A673 (cell line): ENCODE data around the gene NR6A1. TPM values are rescaled to one million over a fixed set of nuclear protein-coding genes. Genes with fewer than 3 reads are reported as not detected.

ENCODE experiments used
- BruUV-seq: library from RNA; stranded (reverse); fragments of 400-500 nt; replicated peaks from 2 replicates; lab custom pipeline; 2021; lab: Mats Ljungman, UMichigan
- CTCF ChIA-PET: fragments of 300-600 bp; sonication (Branson Sonifier 250); formaldehyde crosslinking; loops from one replicate; lab custom pipeline; 2022; ENCODE audit warnings: antibody characterized with exemption; lab: Charles Lee
- POLR2A ChIA-PET: fragments of 300-600 bp; sonication (Branson Sonifier 250); formaldehyde crosslinking; loops from one replicate; lab custom pipeline; 2022; ENCODE audit warnings: antibody characterized with exemption; ENCODE audit not compliant: low non-redundant PET; lab: Charles Lee
- DNase-seq: peaks from one replicate; pipeline ENCODE4 v3.0.0-alpha.2; 2015; ENCODE audit warnings: low spot score
- H3K27ac ChIP-seq: fragments of 200-600 bp; sonication (generic); 2 replicates; pipeline ENCODE4 v1.5.1; 2016; ENCODE audit warnings: mixed run types, low read depth, mild to moderate bottlenecking, mixed read lengths, antibody characterized with exemption, low read length; ENCODE audit not compliant: poor library complexity, severe bottlenecking
- H3K27me3 ChIP-seq: fragments of 200-600 bp; sonication (generic); replicated peaks from 2 replicates; pipeline ENCODE4 v1.6.1; 2017; ENCODE audit warnings: mixed run types, low read depth, mild to moderate bottlenecking, mixed read lengths, antibody characterized with exemption, low read length; ENCODE audit not compliant: insufficient read depth, poor library complexity
- H3K36me3 ChIP-seq: fragments of 200-600 bp; sonication (generic); 2 replicates; pipeline ENCODE4 v1.6.1; 2016; ENCODE audit warnings: mixed run types, mild to moderate bottlenecking, mixed read lengths, antibody characterized with exemption, low read length; ENCODE audit not compliant: insufficient read depth, poor library complexity, severe bottlenecking
- H3K4me1 ChIP-seq: fragments of 200-600 bp; sonication (generic); 2 replicates; pipeline ENCODE4 v1.6.1; 2017; ENCODE audit warnings: mixed run types, mild to moderate bottlenecking, mixed read lengths, antibody characterized with exemption, low read length; ENCODE audit not compliant: insufficient read depth, poor library complexity, severe bottlenecking
- H3K4me3 ChIP-seq: fragments of 200-600 bp; sonication (generic); 2 replicates; pipeline ENCODE4 v1.5.1; 2016; ENCODE audit warnings: low read depth, mixed run types, mild to moderate bottlenecking, mixed read lengths, low read length; ENCODE audit not compliant: poor library complexity, severe bottlenecking
- H3K9me3 ChIP-seq: fragments of 200-600 bp; sonication (generic); 2 replicates; pipeline ENCODE4 v1.6.1; 2016; ENCODE audit warnings: mixed run types, low read depth, mild to moderate bottlenecking, mixed read lengths, antibody characterized with exemption, low read length; ENCODE audit not compliant: poor library complexity, severe bottlenecking
- EZH2 ChIP-seq: fragments of 200-600 bp; sonication (generic); IDR thresholded peaks from 2 replicates; pipeline ENCODE4 v1.6.1; 2017; ENCODE audit warnings: borderline replicate concordance, low read depth, mild to moderate bottlenecking, mixed read lengths, antibody characterized with exemption, low read length; ENCODE audit not compliant: poor library complexity, severe bottlenecking
- intact Hi-C: fragments of 100-400 bp; cut with micrococcal nuclease; formaldehyde crosslinking; loops from one replicate; pipeline ENCODE4 v1.10.0; 2022; ENCODE audit not compliant: unreplicated experiment
- total RNA-seq: library from RNA; stranded (reverse); gene quantifications from 2 replicates; pipeline ENCODE4 v1.2.3, GENCODE V29; 2021
- TF ChIP-seq, protein P1 (sequence below): fragments of 300-800, 200-600 bp; sonication (generic); conservative IDR thresholded peaks from 2 replicates; pipeline ENCODE4 v1.5.1; 2017; ENCODE audit warnings: low read depth, mild to moderate bottlenecking, antibody characterized with exemption, low read length, moderate library complexity, mixed read lengths

Gene NR6A1
- total RNA-seq, 1 experiment from 2014 or later, result 5.3 TPM

DNA sequence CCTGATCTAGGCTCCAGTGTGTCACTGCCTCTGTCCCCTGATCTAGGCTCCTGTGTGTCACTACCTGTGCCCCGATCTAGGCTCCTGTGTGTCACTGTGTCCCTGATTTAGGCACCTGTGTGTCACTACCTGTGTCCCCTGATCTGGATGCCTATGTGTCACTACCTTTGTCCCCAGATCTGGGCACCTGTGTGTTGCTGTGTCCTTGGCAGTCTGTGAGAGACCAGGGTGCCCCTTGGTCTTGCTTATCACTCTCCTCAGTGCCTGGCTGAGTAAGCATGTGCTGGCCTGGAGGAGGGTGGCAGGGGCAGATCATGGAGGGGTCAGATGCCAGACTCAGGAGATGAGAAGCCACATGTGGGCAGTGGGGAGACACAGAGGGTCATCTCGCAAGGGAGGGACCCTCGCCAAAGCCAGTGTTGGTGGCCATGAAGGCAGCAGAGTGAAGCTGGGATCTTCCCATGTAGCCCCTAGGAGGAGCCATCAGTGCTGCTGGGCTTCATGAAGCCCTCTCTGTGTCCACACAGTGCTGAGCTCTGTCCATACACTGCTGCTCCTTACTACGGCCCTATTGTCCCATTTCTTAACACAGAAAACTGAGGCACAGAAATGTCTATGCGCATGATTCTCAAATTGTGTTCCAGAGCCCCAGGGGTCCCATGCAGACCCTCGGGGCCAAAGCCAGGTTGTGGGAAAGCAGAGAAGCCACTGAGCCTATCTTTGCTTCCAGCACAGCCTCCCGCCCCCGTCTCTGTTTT, 21.3 kb upstream of the NR6A1 start:
- H3K4me1 ChIP-seq, result no peaks in the 10 kb centered on the region
- no peak overlapping the region for H3K27ac ChIP-seq
- H3K4me3 ChIP-seq, result no peak overlapping the region
- no peaks in the 10 kb centered on the region for H3K27me3 ChIP-seq
- ChIA-PET CTCF (no interaction called here), POLR2A (no interaction called here)
- H3K36me3 ChIP-seq, result no peaks in the 10 kb centered on the region
- no peaks in the 10 kb centered on the region for H3K9me3 ChIP-seq
- TF ChIP-seq, protein P1, sequence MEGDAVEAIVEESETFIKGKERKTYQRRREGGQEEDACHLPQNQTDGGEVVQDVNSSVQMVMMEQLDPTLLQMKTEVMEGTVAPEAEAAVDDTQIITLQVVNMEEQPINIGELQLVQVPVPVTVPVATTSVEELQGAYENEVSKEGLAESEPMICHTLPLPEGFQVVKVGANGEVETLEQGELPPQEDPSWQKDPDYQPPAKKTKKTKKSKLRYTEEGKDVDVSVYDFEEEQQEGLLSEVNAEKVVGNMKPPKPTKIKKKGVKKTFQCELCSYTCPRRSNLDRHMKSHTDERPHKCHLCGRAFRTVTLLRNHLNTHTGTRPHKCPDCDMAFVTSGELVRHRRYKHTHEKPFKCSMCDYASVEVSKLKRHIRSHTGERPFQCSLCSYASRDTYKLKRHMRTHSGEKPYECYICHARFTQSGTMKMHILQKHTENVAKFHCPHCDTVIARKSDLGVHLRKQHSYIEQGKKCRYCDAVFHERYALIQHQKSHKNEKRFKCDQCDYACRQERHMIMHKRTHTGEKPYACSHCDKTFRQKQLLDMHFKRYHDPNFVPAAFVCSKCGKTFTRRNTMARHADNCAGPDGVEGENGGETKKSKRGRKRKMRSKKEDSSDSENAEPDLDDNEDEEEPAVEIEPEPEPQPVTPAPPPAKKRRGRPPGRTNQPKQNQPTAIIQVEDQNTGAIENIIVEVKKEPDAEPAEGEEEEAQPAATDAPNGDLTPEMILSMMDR, result no peak
- intact Hi-C loops, result no loop called here
- no peak for DNase-seq
- no TSS peak for BruUV-seq

DNA sequence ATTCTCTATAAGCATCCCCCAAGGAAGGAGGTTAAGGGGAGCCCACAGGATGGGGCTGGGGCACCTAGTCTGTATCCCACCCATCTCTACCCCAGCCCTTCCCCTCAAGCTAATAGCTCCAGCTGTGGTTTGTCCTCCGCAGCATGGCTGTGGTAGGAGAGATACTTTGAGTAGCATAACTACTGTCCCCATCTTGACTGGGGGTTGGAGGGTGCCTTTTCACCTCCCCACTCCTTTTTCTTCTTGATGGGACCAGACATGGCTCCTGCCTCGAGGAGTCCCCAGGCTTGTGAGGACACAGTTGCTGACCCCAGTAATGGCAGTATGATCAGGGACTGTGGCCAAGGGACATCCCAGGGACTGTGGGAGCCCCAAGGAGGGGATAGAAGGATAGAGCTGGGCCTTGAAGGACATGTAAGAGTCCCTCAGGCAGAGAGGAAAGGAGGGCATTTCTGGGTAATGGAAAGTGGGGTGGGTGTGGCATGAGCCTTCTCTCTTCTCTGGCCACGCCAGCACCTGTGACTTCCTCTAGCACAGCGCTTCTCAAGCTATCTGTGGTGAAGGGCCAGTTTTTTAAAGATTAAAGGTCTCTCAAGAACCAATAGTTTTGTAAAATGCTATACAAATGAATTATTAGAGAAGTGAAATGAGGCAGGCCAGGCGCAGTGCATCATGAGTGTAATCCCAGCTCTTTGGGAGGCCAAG, 19.8 kb upstream of the NR6A1 start:
- BruUV-seq, result no TSS peak
- no peaks in the 10 kb centered on the region for H3K9me3 ChIP-seq
- no peak for DNase-seq
- H3K4me3 ChIP-seq, result no peak overlapping the region
- no peak overlapping the region for H3K27ac ChIP-seq
- no peaks in the 10 kb centered on the region for H3K36me3 ChIP-seq
- ChIA-PET CTCF (no interaction called here), POLR2A (no interaction called here)
- intact Hi-C loops, result no loop called here
- TF ChIP-seq, protein P1, result no peak
- TF ChIP-seq EZH2, result no peak
- no peaks in the 10 kb centered on the region for H3K27me3 ChIP-seq
- H3K4me1 ChIP-seq, result no peaks in the 10 kb centered on the region

DNA sequence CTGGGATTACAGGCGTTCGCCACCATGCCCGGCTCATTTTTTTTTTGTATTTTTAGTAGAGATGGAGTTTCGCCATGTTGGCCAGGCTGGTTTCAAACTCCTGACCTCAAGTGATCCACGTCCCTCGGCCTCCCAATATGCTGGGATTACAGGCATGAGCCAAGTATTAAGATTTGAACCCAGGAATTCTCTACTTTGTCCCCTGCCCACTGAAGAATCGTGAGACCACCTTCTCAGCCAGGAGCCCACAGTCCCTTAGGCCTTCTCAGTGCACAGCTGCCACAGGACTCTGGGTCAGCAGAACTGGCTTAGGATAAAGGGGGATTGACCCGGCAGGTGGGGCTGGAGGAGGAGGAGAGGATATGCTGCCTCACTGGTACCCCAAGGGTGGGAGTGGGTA, 19.2 kb upstream of the NR6A1 start:
- Histone ChIP-seq H3K4me1 (no peaks in the 10 kb centered on the region), H3K4me3 (no peak overlapping the region), H3K9me3 (no peaks in the 10 kb centered on the region), H3K27me3 (no peaks in the 10 kb centered on the region), H3K36me3 (no peaks in the 10 kb centered on the region), H3K27ac (no peak overlapping the region)
- TF ChIP-seq, protein P1, result no peak
- TF ChIP-seq EZH2, result no peak
- BruUV-seq, result no TSS peak
- DNase-seq, result no peak
- ChIA-PET POLR2A (no interaction called here), CTCF (no interaction called here)
- intact Hi-C loops, result no loop called here
